HG03432 (cell line): ENCODE results near the gene RSPO4.
"Not testable (repeated sequence)": the region's sequence is repeated elsewhere in the genome, so short reads cannot be mapped to it uniquely, and the experiment has no call there.

ENCODE experiments used
- ATAC-seq: cut with Tn5 transposase; IDR thresholded peaks from one replicate; pipeline ENCODE4 v1.9.1; 2021; ENCODE audit warnings: mild to moderate bottlenecking, moderate library complexity; ENCODE audit not compliant: unreplicated experiment

The RSPO4 gene

DNA sequence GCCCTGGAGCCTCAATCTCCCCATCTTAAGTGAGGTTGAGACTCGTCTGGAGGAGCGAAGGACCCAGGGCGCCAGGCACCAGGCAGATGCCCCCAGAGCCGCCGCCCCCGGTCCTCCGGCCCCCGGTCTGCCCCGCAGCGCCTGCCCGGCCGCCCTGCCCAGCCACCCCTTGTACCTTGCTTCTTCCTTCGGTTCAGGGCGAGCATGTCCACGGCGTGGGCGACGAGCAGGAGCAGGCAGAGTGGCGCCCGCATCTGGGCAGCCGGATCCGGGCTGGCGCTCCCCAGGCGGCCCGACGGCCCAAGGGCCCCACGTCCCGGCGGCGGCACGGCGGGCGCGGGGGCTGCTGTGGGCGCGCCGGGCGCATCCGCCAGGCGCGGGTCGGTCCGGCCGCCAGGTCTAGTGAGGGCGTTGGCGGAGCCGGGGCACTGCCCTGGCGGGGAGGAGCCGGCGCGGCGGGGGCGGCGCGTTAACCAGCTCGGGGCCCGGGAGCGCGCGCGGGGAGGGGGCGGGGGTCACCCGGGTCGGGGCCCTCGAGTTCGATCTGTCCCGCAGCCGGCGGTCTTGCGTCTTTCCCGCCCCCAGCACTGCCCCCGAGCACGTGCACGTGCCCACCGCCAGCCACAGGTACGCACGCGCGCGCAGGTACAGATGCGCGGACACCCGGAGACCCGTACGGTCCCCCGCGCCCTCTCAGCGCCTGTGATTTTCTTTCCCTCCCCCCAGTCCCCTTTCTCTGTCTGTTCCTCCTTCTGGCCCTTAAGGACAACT is at the start of gene RSPO4:
Gene RSPO4, minus strand, starts transcription at position 401 of the 771 bp plus-strand sequence. Its CDS starts 147 bp downstream, at position 254.
- ATAC-seq: no peak

DNA sequence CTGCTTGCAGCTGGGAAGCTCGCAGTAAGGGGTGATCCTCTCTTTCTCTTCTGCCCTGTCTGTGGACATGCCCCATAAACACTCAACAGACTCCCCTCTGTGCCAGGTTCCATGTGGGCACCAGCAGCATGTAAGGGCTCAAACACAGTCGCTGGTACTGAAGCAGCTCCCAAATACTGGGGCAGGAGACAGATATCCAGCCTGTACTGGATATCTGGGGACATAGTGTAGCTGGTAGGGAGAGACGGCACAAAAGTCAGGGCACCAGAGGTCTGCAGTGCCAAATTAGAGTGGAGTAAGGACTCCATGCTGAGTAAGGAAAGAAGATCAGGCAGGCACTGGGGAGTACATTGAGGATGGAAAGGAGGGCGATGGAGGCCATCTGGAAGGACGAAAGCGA is 48.3 kb upstream of the RSPO4 start:
- ATAC-seq: no peak

DNA sequence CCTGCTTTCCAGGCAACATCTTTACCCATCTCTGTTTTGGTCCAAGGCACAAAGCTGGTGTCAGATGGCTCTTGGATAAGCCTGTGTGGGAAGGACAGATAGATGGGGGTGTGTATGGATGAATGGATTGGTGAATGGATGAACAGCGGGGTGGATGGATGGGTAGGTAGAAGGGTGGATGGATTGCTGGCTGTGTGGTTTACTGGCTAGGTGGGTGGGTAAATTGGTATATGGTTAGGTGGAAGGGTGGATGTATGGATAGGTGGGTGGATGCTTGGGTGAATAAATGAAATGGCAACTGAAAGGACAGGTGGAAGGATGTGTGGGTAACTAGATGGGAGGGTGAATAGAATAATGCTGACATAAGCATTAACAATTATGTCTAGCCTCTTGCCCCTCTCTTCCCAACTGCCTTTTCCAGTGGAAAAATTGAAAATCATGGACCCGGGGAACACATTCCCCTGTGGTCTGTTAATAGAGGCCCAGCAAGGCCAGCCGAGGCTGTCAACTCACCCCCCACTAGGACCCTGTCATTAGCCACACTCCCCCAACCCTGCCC is 43.8 kb upstream of the RSPO4 start:
- ATAC-seq: no peak

DNA sequence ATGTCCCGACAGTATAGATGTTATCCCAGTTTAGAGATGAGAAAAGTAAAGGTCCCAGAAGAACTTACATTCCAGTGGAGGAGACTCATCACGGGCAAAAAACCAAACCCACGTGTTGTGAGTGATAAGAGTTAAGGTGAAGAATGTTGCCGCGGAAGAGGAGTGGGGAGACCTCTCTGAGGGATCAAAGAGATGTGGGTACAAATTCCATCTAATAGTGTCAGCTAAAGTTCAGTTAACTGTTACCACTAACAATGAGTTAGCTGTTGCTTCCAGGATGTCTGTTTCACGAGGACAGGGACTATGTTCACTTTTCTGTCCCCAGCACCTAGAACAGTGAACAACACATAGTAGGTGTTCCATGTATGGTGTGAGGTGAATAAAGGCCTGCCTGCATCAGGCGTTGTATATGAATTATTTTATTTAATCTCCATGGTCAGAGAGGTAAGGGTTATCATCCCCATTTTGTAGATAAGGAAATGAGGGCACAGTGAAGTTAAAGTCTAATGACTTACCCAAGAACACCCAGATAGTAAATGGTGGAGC is 39.8 kb upstream of the RSPO4 start:
- ATAC-seq: no peak

DNA sequence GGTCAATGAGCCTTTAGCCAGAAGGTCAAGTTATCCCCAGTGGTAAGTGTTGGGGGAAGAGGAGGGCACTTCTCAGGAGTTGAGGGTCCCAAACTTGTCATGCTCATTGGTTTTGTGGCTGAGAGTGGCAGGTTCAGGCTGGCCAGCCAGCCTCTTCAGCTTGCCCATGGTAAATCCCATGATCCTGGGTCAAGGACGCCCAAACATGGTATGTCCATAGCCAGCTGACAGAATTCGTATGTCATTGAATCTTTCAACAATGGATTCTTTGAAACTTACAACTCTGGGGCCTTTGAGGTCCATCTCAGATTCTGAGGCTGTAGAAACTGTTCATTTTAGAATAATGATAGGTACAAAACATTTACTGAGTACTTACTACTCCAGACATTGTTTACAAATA is 36.1 kb upstream of the RSPO4 start:
- ATAC-seq: no peak

DNA sequence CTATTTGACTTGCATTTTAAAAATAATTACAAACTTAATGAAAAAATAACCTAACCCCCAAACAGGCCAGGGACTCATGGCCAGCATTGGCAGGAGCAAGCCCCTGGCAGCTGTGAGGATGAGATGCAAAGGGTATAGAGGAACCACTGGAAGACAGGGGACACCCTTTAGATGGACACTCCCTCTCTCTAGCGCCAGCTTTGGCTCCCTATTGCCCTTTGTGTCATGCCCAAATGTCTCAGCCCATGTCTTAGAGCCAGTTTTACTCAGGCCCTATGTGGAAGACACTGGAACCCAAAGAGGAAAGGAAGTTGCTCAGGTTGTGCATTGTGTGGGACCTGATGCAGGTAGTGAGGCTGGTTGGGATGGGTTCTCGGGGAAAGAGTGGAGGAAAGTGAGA is 34.9 kb upstream of the RSPO4 start:
- no peak for ATAC-seq

DNA sequence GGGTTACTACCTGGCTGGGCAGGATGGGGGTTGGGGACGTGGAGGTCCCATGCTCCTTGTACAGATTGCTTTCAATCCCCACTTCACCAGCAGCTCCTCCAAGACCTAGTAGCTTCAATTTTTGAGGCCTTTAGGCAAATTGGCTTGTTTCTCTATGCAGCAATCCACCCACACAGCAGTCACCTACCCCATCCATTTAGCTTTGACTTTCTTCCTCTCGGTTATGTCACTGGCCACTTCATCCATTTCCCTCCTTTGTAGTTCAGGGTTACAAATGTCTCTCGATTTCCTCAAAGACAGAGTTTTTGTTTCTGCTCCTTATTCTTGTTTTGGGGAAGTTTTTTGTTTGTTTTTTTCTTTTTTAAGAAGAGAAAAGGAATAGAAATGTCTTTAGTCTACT is 33.4 kb upstream of the RSPO4 start:
- ATAC-seq: no peak

DNA sequence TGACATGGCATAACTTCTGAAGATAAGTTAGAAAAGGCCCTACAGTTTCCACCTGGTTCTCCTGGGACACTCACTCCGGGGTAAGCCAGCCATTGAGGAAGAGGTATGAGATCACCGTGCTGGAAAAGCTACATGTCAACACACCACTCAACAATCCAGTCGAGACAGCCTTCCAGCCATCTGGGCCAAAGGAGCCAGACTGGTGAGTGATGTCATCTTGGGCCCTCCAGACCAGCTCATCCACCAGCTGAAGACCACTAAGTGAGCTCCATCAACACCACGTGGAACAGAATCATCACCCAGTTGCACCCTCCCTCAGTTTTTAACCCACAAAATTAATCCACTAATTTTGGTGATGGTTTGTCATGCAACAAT is 32.3 kb upstream of the RSPO4 start:
- ATAC-seq: no peak

DNA sequence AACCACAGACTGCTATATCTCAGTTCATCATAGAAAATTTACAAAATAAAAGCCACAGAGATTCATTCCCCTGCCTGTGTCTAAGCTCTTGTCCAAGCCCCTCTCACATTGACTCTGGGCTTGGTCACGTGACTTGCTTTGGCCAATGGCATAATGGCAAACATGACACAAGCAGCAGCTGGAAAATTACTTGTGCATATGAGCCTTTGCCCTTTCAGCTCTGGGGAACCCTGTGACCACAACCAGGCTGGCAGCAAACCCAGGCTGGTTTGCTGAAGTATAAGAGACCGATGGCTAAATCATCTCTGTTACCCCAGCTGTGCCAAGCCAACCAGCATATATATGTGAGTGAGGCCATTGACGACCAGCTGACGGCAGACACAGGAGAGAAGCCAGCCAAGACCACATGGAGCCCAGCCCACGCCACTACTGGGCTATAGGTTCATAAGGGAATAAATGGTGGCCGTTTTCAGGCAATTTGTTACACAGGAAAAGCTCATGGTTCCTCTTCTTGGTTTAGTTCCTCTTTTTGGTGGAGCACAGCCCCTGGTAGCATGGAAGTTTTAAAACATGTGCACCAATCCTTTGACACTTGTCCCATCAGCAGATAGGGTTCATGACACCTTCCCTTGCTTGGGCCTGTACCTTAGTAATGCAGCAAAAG is 31.8 kb upstream of the RSPO4 start:
- ATAC-seq: no peak

DNA sequence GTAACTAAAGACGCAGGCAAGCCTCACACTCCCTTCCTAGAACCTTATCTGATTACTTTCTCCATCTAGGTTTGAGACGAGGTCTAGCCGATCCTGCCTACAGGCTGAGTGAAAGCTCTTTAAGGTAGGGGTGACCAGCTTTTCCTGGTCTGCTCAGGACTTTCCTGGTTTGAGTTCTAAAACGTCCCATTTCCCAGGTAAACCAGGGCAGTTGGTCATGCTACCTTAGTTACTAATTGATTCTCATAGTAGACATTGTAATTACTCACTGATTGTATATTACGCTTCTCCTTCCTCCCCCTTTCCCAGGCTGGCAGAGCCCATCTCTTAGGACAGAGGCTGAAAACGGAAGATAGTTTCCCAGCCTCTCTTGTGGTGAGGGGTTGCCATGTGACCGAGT is 27.9 kb upstream of the RSPO4 start:
- no peak for ATAC-seq

DNA sequence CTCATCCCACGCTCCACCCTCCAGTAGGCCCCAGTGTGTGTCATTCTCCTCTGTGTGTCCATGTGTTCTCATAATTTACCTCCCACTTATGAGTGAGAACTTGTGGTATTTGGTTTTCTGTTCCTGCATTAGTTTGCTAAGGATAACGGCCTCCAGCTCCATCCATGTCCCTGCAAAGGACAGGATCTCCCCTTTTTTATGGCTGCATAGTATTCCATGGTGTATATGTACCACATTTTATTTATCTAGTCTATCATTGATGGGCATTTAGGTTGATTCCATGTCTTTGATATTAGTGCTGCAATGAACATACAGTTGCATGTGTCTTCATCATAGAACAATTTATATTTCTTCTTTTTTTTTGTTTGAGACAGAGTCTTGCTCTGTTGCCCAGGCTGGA is 24.1 kb upstream of the RSPO4 start:
- not testable (repeated sequence) for ATAC-seq

DNA sequence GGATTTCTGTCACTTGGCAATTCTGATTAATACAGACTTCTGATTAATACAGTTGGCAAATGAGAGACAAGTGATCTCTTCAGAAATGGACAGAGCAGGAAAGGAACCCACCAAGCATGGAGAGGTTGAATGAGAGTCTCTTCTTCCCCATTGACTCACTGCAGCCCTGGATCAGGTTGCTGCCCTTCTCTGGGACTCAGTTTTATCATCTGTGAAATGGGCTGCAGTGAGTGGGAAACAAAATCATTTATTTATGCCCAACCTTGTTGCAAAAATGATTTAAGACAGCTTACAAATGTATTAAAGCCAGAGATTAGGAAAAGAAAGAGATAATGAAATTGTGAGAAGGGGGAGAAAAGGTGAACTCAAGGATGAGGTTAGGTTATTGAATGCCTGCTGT is 20.8 kb upstream of the RSPO4 start:
- ATAC-seq: no peak

DNA sequence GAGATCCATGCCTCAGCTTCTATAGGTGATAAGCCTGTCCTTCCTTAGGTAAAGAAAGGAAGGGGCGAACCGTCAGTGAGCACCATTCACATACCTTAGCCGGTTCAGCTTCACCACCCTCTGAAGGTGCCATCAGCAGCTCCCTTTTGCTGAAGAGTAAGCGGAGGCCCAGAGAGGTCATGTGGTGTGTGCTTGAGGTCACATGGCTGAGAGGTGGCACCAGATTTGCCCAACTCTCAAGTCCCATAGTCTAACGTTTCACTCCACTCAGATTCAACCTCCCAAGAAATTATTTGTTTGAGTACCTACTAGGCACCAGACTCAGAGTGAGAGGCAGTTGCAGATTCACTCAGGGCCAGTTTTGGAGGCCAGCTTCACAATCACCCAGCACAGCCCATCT is 18.5 kb upstream of the RSPO4 start:
- no peak for ATAC-seq

DNA sequence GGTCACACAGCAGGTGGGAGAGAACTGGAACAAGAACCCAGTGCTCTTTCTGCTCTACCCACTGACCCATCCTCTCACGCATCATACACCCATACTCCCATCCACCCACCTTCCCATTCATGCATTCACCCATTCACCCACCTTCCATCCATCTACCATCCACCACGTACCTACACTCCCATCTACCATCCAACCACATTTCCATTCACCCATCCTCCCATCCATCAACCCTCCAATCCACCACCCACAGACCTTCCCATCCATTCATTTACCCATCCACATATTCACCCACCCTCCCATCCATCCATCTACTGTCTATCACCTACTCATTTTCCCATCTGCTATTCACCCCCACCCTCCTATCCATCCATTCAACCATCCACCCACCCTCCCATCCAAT is 17.2 kb upstream of the RSPO4 start:
- ATAC-seq: no peak

DNA sequence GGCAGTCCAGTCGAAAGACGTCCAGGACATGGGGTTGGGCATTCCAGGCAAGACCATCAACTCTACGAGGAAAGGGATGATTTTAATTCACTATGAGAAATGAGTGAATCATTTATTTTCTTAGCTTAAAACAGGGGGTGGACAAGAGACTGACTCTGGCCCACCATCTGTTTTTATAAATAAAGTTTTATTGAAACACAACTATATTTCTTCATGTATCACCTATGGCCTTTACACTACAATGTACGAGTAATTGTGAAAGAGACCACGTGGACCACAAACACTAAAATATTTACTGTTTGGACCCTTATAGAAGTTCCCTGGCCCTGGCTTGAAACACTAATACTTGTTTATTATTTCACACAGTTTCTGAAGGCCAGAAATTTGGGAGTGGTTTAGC is 15.6 kb upstream of the RSPO4 start:
- ATAC-seq: no peak

DNA sequence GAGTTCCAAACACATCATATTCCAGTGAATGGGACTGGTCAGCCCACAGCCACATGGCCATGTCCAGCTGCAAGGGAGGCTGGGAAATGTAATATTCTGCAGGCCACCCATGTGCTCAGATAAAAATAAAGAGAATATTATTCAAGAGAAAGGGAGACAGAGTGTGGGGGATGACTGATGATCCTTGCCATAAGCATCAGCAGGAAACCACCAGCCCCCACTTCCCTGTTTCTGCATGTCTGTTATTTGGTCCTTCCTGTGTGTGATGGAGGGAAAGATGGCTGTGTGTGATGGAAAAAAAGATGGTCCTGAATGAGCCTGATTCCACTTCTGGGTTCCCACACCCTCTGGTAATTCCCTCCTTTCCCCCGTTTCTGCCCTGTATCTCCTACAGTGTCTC is 13.1 kb upstream of the RSPO4 start:
- no peak for ATAC-seq

DNA sequence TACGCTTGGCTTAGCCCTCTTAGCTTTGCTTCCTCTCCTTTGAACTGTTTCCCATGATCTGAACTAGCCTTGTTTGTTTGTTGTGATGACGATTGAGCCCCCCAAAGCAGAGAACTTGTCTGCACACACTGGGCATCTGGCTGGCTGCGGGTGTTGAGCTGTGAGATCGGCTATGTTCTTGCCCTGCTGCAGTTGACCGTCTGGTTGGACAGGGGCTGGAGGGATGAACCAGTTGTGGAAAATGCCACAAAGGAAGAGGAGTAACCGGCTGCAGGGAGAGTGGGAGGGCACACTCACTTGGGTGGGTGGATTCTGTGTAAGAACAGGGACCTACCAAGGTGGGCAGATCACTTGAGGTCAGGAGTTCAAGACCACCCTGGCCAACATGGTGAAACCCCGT is 12.4 kb upstream of the RSPO4 start:
- no peak for ATAC-seq

DNA sequence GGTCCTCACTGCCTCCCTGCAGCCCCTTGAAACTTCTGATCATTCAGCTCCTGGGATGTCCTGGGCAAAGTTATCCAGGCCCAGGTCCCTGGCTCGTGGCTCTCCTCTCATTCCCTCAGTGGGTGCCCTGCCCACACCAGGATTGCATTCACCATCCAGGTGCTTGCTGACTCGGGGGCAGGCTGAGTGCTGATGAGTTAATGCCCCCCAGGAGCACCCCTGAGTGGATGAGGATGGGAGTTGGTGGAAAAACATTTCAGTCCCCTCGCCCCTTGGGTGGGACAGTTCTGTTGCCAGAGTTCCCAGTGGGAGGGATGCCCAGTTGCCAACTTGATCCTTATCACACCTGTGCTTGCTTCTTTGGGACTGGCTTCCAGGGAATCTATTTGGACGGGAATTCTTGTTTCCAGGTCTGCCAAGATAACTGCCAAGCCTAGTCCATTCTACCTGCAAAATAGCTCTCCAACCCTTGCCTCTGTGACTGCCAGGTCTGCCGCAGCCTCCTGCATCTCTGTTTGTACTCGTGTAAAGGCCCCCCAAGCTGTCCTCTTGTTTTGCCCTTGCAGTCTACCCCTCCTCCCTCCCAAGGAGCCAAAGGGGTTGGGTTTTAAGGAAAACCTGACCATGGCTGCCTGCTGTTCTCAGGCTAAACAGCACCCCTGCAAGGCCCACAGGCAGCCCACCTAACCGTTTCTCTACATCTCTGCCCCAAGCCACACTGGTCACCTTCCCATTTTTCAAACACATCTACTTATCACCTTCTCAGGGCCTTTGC is 11.6 kb upstream of the RSPO4 start:
- ATAC-seq: no peak

DNA sequence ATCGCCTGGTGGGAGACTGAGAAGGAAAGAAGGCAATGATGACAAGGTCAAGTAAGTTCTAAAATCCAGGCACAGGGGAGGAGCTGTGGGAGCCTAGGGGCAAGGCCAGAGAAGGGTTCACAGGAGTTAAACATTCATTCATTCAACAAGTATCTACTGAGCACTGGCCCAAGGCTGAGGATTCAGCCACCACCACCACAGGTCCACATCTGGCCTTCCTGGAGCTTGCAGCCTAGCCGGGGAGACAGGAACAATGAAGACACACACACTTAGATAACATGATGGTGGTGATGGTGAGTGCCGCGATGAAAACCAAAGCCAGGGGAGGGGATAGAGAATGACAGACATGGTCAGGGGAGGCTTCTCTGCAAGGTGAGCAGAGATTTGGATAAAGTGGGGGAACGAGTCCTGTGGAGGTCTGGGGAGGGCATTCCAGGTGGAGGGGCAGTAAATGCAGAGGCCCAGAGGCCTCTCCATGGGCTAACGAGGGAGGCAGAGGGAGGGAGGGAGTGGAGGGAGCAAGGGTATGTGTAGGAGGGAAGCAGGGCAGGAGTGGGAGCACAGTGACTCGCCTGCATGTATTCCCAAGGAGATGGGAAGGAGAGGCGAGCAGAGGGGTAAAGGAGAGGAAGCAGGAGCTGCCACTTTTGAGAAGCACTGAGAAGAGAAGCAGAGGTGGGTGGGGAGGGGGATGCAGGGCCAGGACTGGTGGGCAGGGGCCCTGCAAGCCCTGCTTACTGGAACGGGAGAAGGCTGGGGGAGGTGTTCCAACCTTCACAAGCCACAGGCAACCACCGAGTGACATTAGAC is 10.5 kb upstream of the RSPO4 start:
- no peak for ATAC-seq

DNA sequence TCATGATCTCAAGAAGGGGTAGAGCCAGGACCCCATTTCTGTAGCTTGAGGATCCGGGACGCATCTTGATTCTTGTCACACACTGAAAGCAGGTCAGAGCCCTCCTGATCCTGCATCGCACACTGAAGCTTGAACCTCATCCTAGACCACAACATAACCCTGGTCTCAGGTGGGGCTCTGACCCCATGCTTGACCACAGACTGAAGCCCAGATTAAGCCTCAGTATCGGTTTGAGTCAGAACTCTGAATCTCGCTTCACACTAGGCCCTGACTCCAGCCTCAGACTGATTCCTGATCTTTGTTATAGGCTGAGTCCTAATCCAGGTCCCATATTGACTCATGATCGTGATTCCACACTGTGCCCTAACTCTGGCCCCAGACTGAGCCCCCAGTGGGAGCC is 8.5 kb upstream of the RSPO4 start:
- ATAC-seq: no peak
